WERI-Rb-1 (cell line): Measurements from ENCODE around the gene EFCAB12.
A peak's percentile ranks its signal among the peaks of the same experiment; 100 is the strongest.

Experiments used
- DNase-seq: peaks from one replicate; pipeline ENCODE4 v3.0.0-alpha.2; 2020
- H3K27ac ChIP-seq: fragments of 250-450 bp; sonication (Bioruptor Pico); 2 replicates; pipeline ENCODE4 v1.5.1; 2020; ENCODE audit warnings: mild to moderate bottlenecking, moderate library complexity
- H3K27me3 ChIP-seq: fragments of 250-450 bp; sonication (Bioruptor Pico); 2 replicates; pipeline ENCODE4 v1.5.1; 2021; ENCODE audit warnings: mild to moderate bottlenecking, low read depth, moderate library complexity; ENCODE audit not compliant: insufficient read depth, severe bottlenecking
- H3K36me3 ChIP-seq: fragments of 250-450 bp; sonication (Bioruptor Pico); 2 replicates; pipeline ENCODE4 v1.5.1; 2020; ENCODE audit warnings: mild to moderate bottlenecking, moderate library complexity
- H3K4me3 ChIP-seq: 2 replicates; pipeline ENCODE4 v1.5.1; 2011; ENCODE audit warnings: low read depth, mild to moderate bottlenecking, control low read depth, low read length
- H3K9me3 ChIP-seq: fragments of 250-450 bp; sonication (Bioruptor Pico); 2 replicates; pipeline ENCODE4 v1.5.1; 2021; ENCODE audit warnings: mild to moderate bottlenecking, moderate library complexity; ENCODE audit not compliant: severe bottlenecking
- CTCF ChIP-seq: IDR thresholded peaks from 2 replicates; pipeline ENCODE4 v1.5.1; 2011; ENCODE audit warnings: low read depth, mild to moderate bottlenecking, control low read depth, inconsistent platforms, low read length

Gene EFCAB12

GRCh38 chr3:129432671-129433070, 4.2 kb upstream of the EFCAB12 start:
- DNase-seq: no peak
- Histone ChIP-seq H3K4me3 (no peak overlapping the region), H3K27ac (no peak overlapping the region), H3K27me3 (no peaks in the 10 kb centered on the region), H3K9me3 (no peaks in the 10 kb centered on the region), H3K36me3 (peaks cover 74% of the 10 kb centered on the region)
- TF ChIP-seq CTCF: no peak

- Histone ChIP-seq H3K4me3 (no peak overlapping the region), H3K27ac (no peak overlapping the region), H3K27me3 (no peaks in the 10 kb centered on the region), H3K9me3 (no peaks in the 10 kb centered on the region), H3K36me3 (peaks cover 67% of the 10 kb centered on the region)
- TF ChIP-seq CTCF: no peak
- no peak for DNase-seq
Measured at GRCh38 chr3:129432036-129432435, 3.6 kb upstream of the EFCAB12 start.

GRCh38 chr3:129429602-129430001, 1.2 kb upstream of the EFCAB12 start:
- Histone ChIP-seq H3K4me3 (no peak overlapping the region), H3K27ac (no peak overlapping the region; the same call in 1 of the 2 replicates), H3K9me3 (no peaks in the 10 kb centered on the region), H3K27me3 (no peaks in the 10 kb centered on the region), H3K36me3 (peaks cover 46% of the 10 kb centered on the region)
- DNase-seq: no peak
- TF ChIP-seq CTCF: no peak

- peaks cover 40% of the 10 kb centered on the region for H3K36me3 ChIP-seq
- H3K4me3 ChIP-seq: no peak overlapping the region; the same call in 1 of the 2 replicates
- H3K27me3 ChIP-seq: no peaks in the 10 kb centered on the region
- TF ChIP-seq CTCF: no peak
- no peaks in the 10 kb centered on the region for H3K9me3 ChIP-seq
- H3K27ac ChIP-seq: peak overlapping the region; percentile 56
- DNase-seq: no peak
Measured at GRCh38 chr3:129429080-129429451, 630 bp upstream of the EFCAB12 start.

- H3K36me3 ChIP-seq: peaks cover 29% of the 10 kb centered on the region
- no peak overlapping the region for H3K27ac ChIP-seq
- peak overlapping the region; percentile 64 for H3K4me3 ChIP-seq
- no peaks in the 10 kb centered on the region for H3K9me3 ChIP-seq
- no peak for TF ChIP-seq CTCF
- no peak for DNase-seq
- no peaks in the 10 kb centered on the region for H3K27me3 ChIP-seq
Measured at GRCh38 chr3:129428007-129428375, 445 bp downstream of the EFCAB12 start.

- Histone ChIP-seq H3K27me3 (no peaks in the 10 kb centered on the region), H3K4me3 (no peak overlapping the region), H3K9me3 (no peaks in the 10 kb centered on the region), H3K27ac (no peak overlapping the region), H3K36me3 (peaks cover 7% of the 10 kb centered on the region)
- TF ChIP-seq CTCF: no peak
- no peak for DNase-seq
Measured at GRCh38 chr3:129425619-129426018, 2.8 kb downstream of the EFCAB12 start.
